Measurements from ENCODE around the gene MDC1.
"Not testable (repeated sequence)": the region's sequence is repeated elsewhere in the genome, so short reads cannot be mapped to it uniquely, and the experiment has no call there.

The MDC1 gene

GRCh38 chr6:30744054-30744805 is 27.1 kb upstream of the MDC1 start, which contains the start of gene IER3:
Gene IER3 (minus strand): TSS chr6:30744547. CDS start chr6:30744518, 29 bp downstream.
- DNase-seq = no peak

- DNase-seq = no peak
These were observed 26.3 kb upstream of the MDC1 start for GRCh38 chr6:30743099-30744053.

- DNase-seq = peak; percentile 86
These were observed 25.4 kb upstream of the MDC1 start, which contains the start of gene FLOT1 for GRCh38 chr6:30742316-30743098. Gene FLOT1 (minus strand): TSS chr6:30742687. CDS start chr6:30742189, 498 bp downstream.

- DNase-seq = no peak
These were observed 24.8 kb upstream of the MDC1 start for GRCh38 chr6:30741789-30742315.

- no peak for DNase-seq
These were observed 24.1 kb upstream of the MDC1 start for GRCh38 chr6:30741063-30741779.

- no peak for DNase-seq
These were observed 23.4 kb upstream of the MDC1 start for GRCh38 chr6:30740540-30740870.

- DNase-seq = no peak
These were observed 21.5 kb upstream of the MDC1 start for GRCh38 chr6:30738532-30738931.

- DNase-seq = no peak
These were observed 18.7 kb upstream of the MDC1 start for GRCh38 chr6:30735668-30736314.

- no peak for DNase-seq
These were observed 15.3 kb upstream of the MDC1 start for GRCh38 chr6:30732237-30732943.

- no peak for DNase-seq
These were observed 13.7 kb upstream of the MDC1 start for GRCh38 chr6:30730601-30731435.

- no peak for DNase-seq
These were observed 11.0 kb upstream of the MDC1 start for GRCh38 chr6:30727920-30728553.

- DNase-seq = no peak
These were observed 9.7 kb upstream of the MDC1 start for GRCh38 chr6:30726506-30727413.

- no peak for DNase-seq
These were observed 8.8 kb upstream of the MDC1 start for GRCh38 chr6:30725713-30726505.

- no peak for DNase-seq
These were observed 8.0 kb upstream of the MDC1 start for GRCh38 chr6:30724906-30725667.

- DNase-seq = not testable (repeated sequence)
These were observed 7.0 kb upstream of the MDC1 start for GRCh38 chr6:30723843-30724741.
